HepG2 (cell line): ENCODE measurements around the gene P2RY2. TPM values are rescaled to one million over a fixed set of nuclear protein-coding genes. Genes with fewer than 3 reads are reported as not detected.

Experiments
- ADNP ChIP-seq: sonication (generic); formaldehyde crosslinking; IDR thresholded peaks from 2 replicates; pipeline ENCODE4 v1.4.0; 2020; ENCODE audit warnings: missing genetic modification reagents
- ARNT2 ChIP-seq: sonication (generic); formaldehyde crosslinking; IDR thresholded peaks from 2 replicates; pipeline ENCODE4 v1.8.0; 2022; ENCODE audit warnings: mild to moderate bottlenecking, low read depth, missing genetic modification reagents, moderate library complexity
- BHLHE40 ChIP-seq: IDR thresholded peaks from 2 replicates; pipeline ENCODE4 v1.6.1; 2011; ENCODE audit warnings: low read length, improper control_type of control experiment
- CBFB ChIP-seq: sonication (generic); formaldehyde crosslinking; IDR thresholded peaks from 2 replicates; pipeline ENCODE4 v1.4.0; 2020; ENCODE audit warnings: missing genetic modification reagents
- ELK4 ChIP-seq: sonication (generic); formaldehyde crosslinking; IDR thresholded peaks from 2 replicates; pipeline ENCODE4 v1.9.0; 2021; ENCODE audit warnings: missing genetic modification reagents, borderline replicate concordance
- FOXO1 ChIP-seq: sonication (generic); formaldehyde crosslinking; IDR thresholded peaks from 2 replicates; pipeline ENCODE4 v1.4.0; 2020; ENCODE audit warnings: missing genetic modification reagents
- GABPB1 ChIP-seq: IDR thresholded peaks from 2 replicates; pipeline ENCODE4 v1.6.1; 2016; ENCODE audit warnings: mild to moderate bottlenecking, missing genetic modification reagents, moderate library complexity, missing compliant biosample characterization
- HINFP ChIP-seq: sonication (generic); formaldehyde crosslinking; IDR thresholded peaks from 2 replicates; pipeline ENCODE4 v1.4.0; 2020; ENCODE audit warnings: low read depth, mild to moderate bottlenecking, missing genetic modification reagents
- HOXA9 ChIP-seq: sonication (generic); formaldehyde crosslinking; IDR thresholded peaks from 2 replicates; pipeline ENCODE4 v1.8.1; 2022; ENCODE audit warnings: missing genetic modification reagents, mild to moderate bottlenecking, moderate library complexity, borderline replicate concordance
- KMT2A ChIP-seq: sonication (generic); formaldehyde crosslinking; IDR thresholded peaks from 2 replicates; pipeline ENCODE4 v1.4.0; 2020; ENCODE audit warnings: missing genetic modification reagents
- MAX ChIP-seq: IDR thresholded peaks from 2 replicates; pipeline ENCODE4 v1.6.1; 2012; ENCODE audit warnings: inconsistent platforms
- MTF2 ChIP-seq: sonication (generic); formaldehyde crosslinking; IDR thresholded peaks from 2 replicates; pipeline ENCODE4 v1.5.0; 2020; ENCODE audit warnings: missing genetic modification reagents, borderline replicate concordance
- NRL ChIP-seq: sonication (generic); formaldehyde crosslinking; IDR thresholded peaks from 2 replicates; pipeline ENCODE4 v1.5.0; 2020; ENCODE audit warnings: missing genetic modification reagents, mild to moderate bottlenecking, moderate library complexity, borderline replicate concordance
- SRY ChIP-seq: sonication (generic); formaldehyde crosslinking; IDR thresholded peaks from 2 replicates; pipeline ENCODE4 v1.8.0; 2022; ENCODE audit warnings: mild to moderate bottlenecking, missing genetic modification reagents
- WIZ ChIP-seq: sonication (generic); formaldehyde crosslinking; IDR thresholded peaks from 2 replicates; pipeline ENCODE4 v1.5.1; 2020; ENCODE audit warnings: mild to moderate bottlenecking, missing genetic modification reagents
- ZNF136 ChIP-seq: sonication (generic); formaldehyde crosslinking; IDR thresholded peaks from 2 replicates; pipeline ENCODE4 v1.8.1; 2022; ENCODE audit warnings: low read depth, mild to moderate bottlenecking, moderate library complexity, missing genetic modification reagents
- ZNF160 ChIP-seq: sonication (generic); formaldehyde crosslinking; IDR thresholded peaks from 2 replicates; pipeline ENCODE4 v1.8.0; 2022; ENCODE audit warnings: mild to moderate bottlenecking, inconsistent platforms, missing genetic modification reagents
- ZNF235 ChIP-seq: sonication (generic); formaldehyde crosslinking; IDR thresholded peaks from 2 replicates; pipeline ENCODE4 v1.8.1; 2023; ENCODE audit warnings: mild to moderate bottlenecking, missing genetic modification reagents, borderline replicate concordance
- ZNF263 ChIP-seq: sonication (generic); formaldehyde crosslinking; IDR thresholded peaks from 2 replicates; pipeline ENCODE4 v1.4.0; 2020; ENCODE audit warnings: missing genetic modification reagents
- ZNF44 ChIP-seq: sonication (generic); formaldehyde crosslinking; IDR thresholded peaks from 2 replicates; pipeline ENCODE4 v1.5.1; 2020; ENCODE audit warnings: mild to moderate bottlenecking, missing genetic modification reagents
- ZNF710 ChIP-seq: sonication (generic); formaldehyde crosslinking; IDR thresholded peaks from 2 replicates; pipeline ENCODE4 v1.5.0; 2020; ENCODE audit warnings: mild to moderate bottlenecking, missing genetic modification reagents, borderline replicate concordance
- ZNF75D ChIP-seq: sonication (generic); formaldehyde crosslinking; IDR thresholded peaks from 2 replicates; pipeline ENCODE4 v1.8.1; 2023; ENCODE audit warnings: missing genetic modification reagents, mild to moderate bottlenecking, borderline replicate concordance
- ZNF761 ChIP-seq: sonication (generic); formaldehyde crosslinking; conservative IDR thresholded peaks from 2 replicates; pipeline ENCODE4 v1.4.0; 2020; ENCODE audit warnings: mild to moderate bottlenecking, missing genetic modification reagents
- ZNF850 ChIP-seq: sonication (generic); formaldehyde crosslinking; conservative IDR thresholded peaks from 2 replicates; pipeline ENCODE4 v1.9.0; 2021; ENCODE audit warnings: mild to moderate bottlenecking, missing genetic modification reagents
- ZSCAN5A ChIP-seq: sonication (generic); formaldehyde crosslinking; IDR thresholded peaks from 2 replicates; pipeline ENCODE4 v1.8.0; 2022; ENCODE audit warnings: mild to moderate bottlenecking, missing genetic modification reagents, borderline replicate concordance
- polyA plus RNA-seq, 8 experiments: library from polyadenylated mRNA; depleted of rRNA in 3 of 8; stranded (reverse) in 7 of 8; unstranded in 1 of 8; fragments of >200 nt; fragmentation: Illumina TruSeq in 4 of 8; extraction: Trizol in 4 of 8; gene quantifications; 2 replicates each; pipeline versions ENCODE4 v1.2.1 to v1.2.3, GENCODE V29; 2011 to 2016; ENCODE audit warnings: low read depth in 4 of 8, missing spikeins in 1 of 8, mixed read lengths in 1 of 8; ENCODE audit not compliant: insufficient read depth in 1 of 8
- total RNA-seq, 5 experiments: library from RNA; depleted of rRNA; stranded (reverse); fragments of >200 nt; fragmentation: Illumina TruSeq; extraction: Trizol; gene quantifications; 2 replicates each; pipeline ENCODE4 v1.2.3, GENCODE V29; 2016; ENCODE audit warnings: low read depth in 1 of 5

Gene P2RY2
- total and polyA plus RNA-seq, 2 of the 13 experiments (the other 11 are each of a cell fraction or from before 2014, with no cell fraction given) = 0.95 to 3.1 TPM

- no peak for TF ChIP-seq HINFP (CRISPR knock-in tag)
- TF ChIP-seq ZNF160 = no peak
- TF ChIP-seq ZNF850 (CRISPR knock-in tag) = no peak
- no peak for TF ChIP-seq CBFB (CRISPR knock-in tag)
- TF ChIP-seq KMT2A (CRISPR knock-in tag) = no peak; the same call in 1 of the 2 replicates
- no peak for TF ChIP-seq ZNF235
- peak; percentile 83; the same call in 1 of the 2 replicates for TF ChIP-seq ZNF710 (CRISPR knock-in tag)
- TF ChIP-seq NRL (CRISPR knock-in tag) = no peak
- no peak for TF ChIP-seq HOXA9 (CRISPR knock-in tag)
- no peak for TF ChIP-seq ARNT2 (CRISPR knock-in tag)
- TF ChIP-seq ELK4 (CRISPR knock-in tag) = no peak
- TF ChIP-seq ZNF44 (CRISPR knock-in tag) = no peak
- peak; percentile 20; the same call in 1 of the 2 replicates for TF ChIP-seq GABPB1
- TF ChIP-seq MAX = no peak; the same call in 1 of the 2 replicates
- no peak for TF ChIP-seq MTF2 (CRISPR knock-in tag)
- TF ChIP-seq WIZ (CRISPR knock-in tag) = no peak
- TF ChIP-seq ZNF75D (CRISPR knock-in tag) = no peak
- TF ChIP-seq FOXO1 = no peak
- TF ChIP-seq BHLHE40 = no peak
- TF ChIP-seq SRY (CRISPR knock-in tag) = no peak
- TF ChIP-seq ZNF263 (CRISPR knock-in tag) = 0 out of 2 replicates have a peak, but pooled peaks have one; percentile 25
- no peak for TF ChIP-seq ZNF761
- TF ChIP-seq ADNP (CRISPR knock-in tag) = peak; percentile 62; the same call in 1 of the 2 replicates
- no peak for TF ChIP-seq ZNF136 (CRISPR knock-in tag)
- TF ChIP-seq ZSCAN5A = peak; percentile 27; the same call in 1 of the 2 replicates
These were observed 45.0 kb upstream of the P2RY2 start (continued) for GRCh38 chr11:73172992-73173656.
